ENCODE data around the gene TUT1. TPM values are rescaled to one million over a fixed set of nuclear protein-coding genes. Genes with fewer than 3 reads are reported as not detected.

Gene TUT1
- total RNA-seq, 1 experiment from 2014 or later, result 26.0 TPM

- Mint-ChIP-seq H3K36me3 (ENCODE audit: insufficient read depth, unreplicated experiment) (peaks cover 70% of the 10 kb centered on the region), H3K4me3 (ENCODE audit: unreplicated experiment) (peak overlapping the region; percentile 86), H3K9me3 (ENCODE audit: unreplicated experiment) (no peaks in the 10 kb centered on the region), H3K27me3 (ENCODE audit: insufficient read depth, unreplicated experiment) (no peaks in the 10 kb centered on the region), H3K4me1 (ENCODE audit: insufficient read depth, unreplicated experiment) (peaks cover 38% of the 10 kb centered on the region), H3K27ac (ENCODE audit: low read depth, unreplicated experiment) (peak overlapping the region; percentile 96)
- BruUV-seq (replicated peaks), result no TSS peak
- no peak for TF ChIP-seq CTCF (IDR thresholded peaks at IDR 0.05; ENCODE audit: unreplicated experiment)
- CTCF ChIA-PET, result interaction anchor here (0.6 to 2.1 kb wide), 5 partner anchors 9 to 1752 kb away, joined by 3 to 7 read pairs (median 4); partner anchors contain the start of gene ROM1
- POLR2A ChIA-PET, result interaction anchor here (0.6 to 5.2 kb wide), 22 partner anchors 9 to 1576 kb away, joined by 3 to 152 read pairs (median 7); partner anchors contain the start of genes AHNAK, B3GAT3, C11orf98 and CSKMT
- no peak for DNase-seq (ENCODE audit: unreplicated experiment)
- intact Hi-C loops (cut with micrococcal nuclease), result no loop called here
Observed at GRCh38 chr11:62602141-62603071, 11.1 kb upstream of the TUT1 start.

GRCh38 chr11:62601372-62602140 is 10.2 kb upstream of the TUT1 start, which contains the start of gene MTA2:
TSS of gene MTA2 (minus strand) at chr11:62601865. CDS start at chr11:62601450, 415 bp downstream.
- H3K27ac Mint-ChIP-seq (ENCODE audit: low read depth, unreplicated experiment), result peak within 1 kb of the TSS; percentile 96
- peaks cover 38% of the 10 kb centered on the region for H3K4me1 Mint-ChIP-seq (ENCODE audit: insufficient read depth, unreplicated experiment)
- peak; percentile 98 for DNase-seq (ENCODE audit: unreplicated experiment)
- H3K27me3 Mint-ChIP-seq (ENCODE audit: insufficient read depth, unreplicated experiment), result no peaks in the 10 kb centered on the region
- peaks cover 70% of the 10 kb centered on the region for H3K36me3 Mint-ChIP-seq (ENCODE audit: insufficient read depth, unreplicated experiment)
- BruUV-seq (replicated peaks), result no TSS peak
- intact Hi-C loops (cut with micrococcal nuclease), result no loop called here
- peak within 1 kb of the TSS; percentile 86 for H3K4me3 Mint-ChIP-seq (ENCODE audit: unreplicated experiment)
- ChIA-PET CTCF (interaction anchor here (0.6 to 0.8 kb wide), 3 partner anchors 10 to 1753 kb away, joined by 3 to 4 read pairs (median 4); no protein-coding TSS in a partner anchor), POLR2A (interaction anchor here (0.6 to 5.2 kb wide), 26 partner anchors 10 to 1577 kb away, joined by 3 to 152 read pairs (median 7); partner anchors contain the start of genes AHNAK, B3GAT3, C11orf98 and CSKMT)
- H3K9me3 Mint-ChIP-seq (ENCODE audit: unreplicated experiment), result no peaks in the 10 kb centered on the region
- TF ChIP-seq CTCF (IDR thresholded peaks at IDR 0.05; ENCODE audit: unreplicated experiment), result no peak

- H3K4me1 Mint-ChIP-seq (ENCODE audit: insufficient read depth, unreplicated experiment), result peaks cover 38% of the 10 kb centered on the region
- POLR2A ChIA-PET, result interaction anchor here (0.6 to 5.2 kb wide), 25 partner anchors 10 to 255 kb away, joined by 3 to 152 read pairs (median 11); partner anchors contain the start of genes AHNAK, B3GAT3, C11orf98 and CSKMT
- peaks cover 71% of the 10 kb centered on the region for H3K36me3 Mint-ChIP-seq (ENCODE audit: insufficient read depth, unreplicated experiment)
- no TSS peak for BruUV-seq (replicated peaks)
- H3K9me3 Mint-ChIP-seq (ENCODE audit: unreplicated experiment), result no peaks in the 10 kb centered on the region
- DNase-seq (ENCODE audit: unreplicated experiment), result peak; percentile 31
- no peaks in the 10 kb centered on the region for H3K27me3 Mint-ChIP-seq (ENCODE audit: insufficient read depth, unreplicated experiment)
- CTCF ChIA-PET, result interaction anchor here (0.8 to 1.5 kb wide), 2 partner anchors 11 kb away, joined by 3 to 4 read pairs; no protein-coding TSS in a partner anchor
- peak overlapping the region; percentile 96 for H3K27ac Mint-ChIP-seq (ENCODE audit: low read depth, unreplicated experiment)
- H3K4me3 Mint-ChIP-seq (ENCODE audit: unreplicated experiment), result peak overlapping the region; percentile 86
- no peak for TF ChIP-seq CTCF (IDR thresholded peaks at IDR 0.05; ENCODE audit: unreplicated experiment)
- intact Hi-C loops (cut with micrococcal nuclease), result no loop called here
Observed at GRCh38 chr11:62601122-62601371, 9.7 kb upstream of the TUT1 start.

Data from MCF 10A (cell line).